HepG2 (cell line): ENCODE data around the gene COPS4.

Experiments used
- ELF1 ChIP-seq: sonication (generic); formaldehyde crosslinking; IDR thresholded peaks from 2 replicates; pipeline ENCODE4 v1.4.0; 2020; ENCODE audit warnings: missing genetic modification reagents
- HMG20A ChIP-seq: IDR thresholded peaks from 2 replicates; pipeline ENCODE4 v1.6.1; 2016; ENCODE audit warnings: borderline replicate concordance
- MTA1 ChIP-seq: sonication (generic); formaldehyde crosslinking; IDR thresholded peaks from 2 replicates; pipeline ENCODE4 v1.4.0; 2020; ENCODE audit warnings: missing genetic modification reagents, mild to moderate bottlenecking, borderline replicate concordance
- ZNF24 ChIP-seq: fragments of 450-650 bp; IDR thresholded peaks from 2 replicates; pipeline ENCODE4 v1.6.1; 2017; ENCODE audit warnings: antibody characterized with exemption, mild to moderate bottlenecking
- TF ChIP-seq, protein P1 (sequence below): sonication (generic); formaldehyde crosslinking; IDR thresholded peaks from 2 replicates; pipeline ENCODE4 v1.5.0; 2020; ENCODE audit warnings: mild to moderate bottlenecking, missing genetic modification reagents, moderate library complexity

DNA sequence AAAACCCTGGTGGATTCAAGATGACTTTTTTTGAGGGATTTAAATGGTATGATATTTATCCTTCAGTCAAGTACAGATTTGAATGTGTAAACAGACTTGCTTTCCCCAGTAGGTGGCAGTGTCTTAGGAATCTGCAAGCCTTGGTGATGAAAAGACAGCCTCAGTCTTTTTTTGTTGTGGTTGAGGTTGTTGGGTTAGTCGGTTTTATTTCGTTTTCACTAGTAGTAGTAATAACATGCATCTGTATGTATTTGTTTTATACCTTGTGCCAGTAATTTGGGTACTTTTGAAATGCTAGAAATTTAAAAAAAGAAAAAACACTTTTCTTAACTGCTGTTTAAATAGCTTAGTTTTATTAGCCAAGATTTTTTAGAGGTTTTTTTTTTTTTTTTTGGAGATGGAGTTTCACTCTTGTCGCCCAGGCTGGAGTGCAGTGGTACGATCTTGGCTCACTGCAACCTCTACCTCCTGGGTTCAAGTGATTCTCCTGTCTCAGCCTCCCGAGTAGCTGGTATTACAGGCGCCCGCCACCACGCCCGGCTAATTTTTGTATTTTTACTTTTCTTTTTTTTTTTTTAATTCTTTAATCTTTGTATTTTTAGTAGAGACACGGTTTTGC is 39.2 kb downstream of the COPS4 start:
- TF ChIP-seq ZNF24, result no peak
- no peak for TF ChIP-seq MTA1 (CRISPR knock-in tag)
- TF ChIP-seq ELF1 (CRISPR knock-in tag), result no peak
- TF ChIP-seq HMG20A, result no peak
- TF ChIP-seq, protein P1, sequence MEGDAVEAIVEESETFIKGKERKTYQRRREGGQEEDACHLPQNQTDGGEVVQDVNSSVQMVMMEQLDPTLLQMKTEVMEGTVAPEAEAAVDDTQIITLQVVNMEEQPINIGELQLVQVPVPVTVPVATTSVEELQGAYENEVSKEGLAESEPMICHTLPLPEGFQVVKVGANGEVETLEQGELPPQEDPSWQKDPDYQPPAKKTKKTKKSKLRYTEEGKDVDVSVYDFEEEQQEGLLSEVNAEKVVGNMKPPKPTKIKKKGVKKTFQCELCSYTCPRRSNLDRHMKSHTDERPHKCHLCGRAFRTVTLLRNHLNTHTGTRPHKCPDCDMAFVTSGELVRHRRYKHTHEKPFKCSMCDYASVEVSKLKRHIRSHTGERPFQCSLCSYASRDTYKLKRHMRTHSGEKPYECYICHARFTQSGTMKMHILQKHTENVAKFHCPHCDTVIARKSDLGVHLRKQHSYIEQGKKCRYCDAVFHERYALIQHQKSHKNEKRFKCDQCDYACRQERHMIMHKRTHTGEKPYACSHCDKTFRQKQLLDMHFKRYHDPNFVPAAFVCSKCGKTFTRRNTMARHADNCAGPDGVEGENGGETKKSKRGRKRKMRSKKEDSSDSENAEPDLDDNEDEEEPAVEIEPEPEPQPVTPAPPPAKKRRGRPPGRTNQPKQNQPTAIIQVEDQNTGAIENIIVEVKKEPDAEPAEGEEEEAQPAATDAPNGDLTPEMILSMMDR (CRISPR knock-in tag), result peak; percentile 70
